ENCODE data around the gene CACNA2D3.

The CACNA2D3 gene

GRCh38 chr3:54642147-54642546, 519.8 kb downstream of the CACNA2D3 start:
- no peak for DNase-seq

DNA sequence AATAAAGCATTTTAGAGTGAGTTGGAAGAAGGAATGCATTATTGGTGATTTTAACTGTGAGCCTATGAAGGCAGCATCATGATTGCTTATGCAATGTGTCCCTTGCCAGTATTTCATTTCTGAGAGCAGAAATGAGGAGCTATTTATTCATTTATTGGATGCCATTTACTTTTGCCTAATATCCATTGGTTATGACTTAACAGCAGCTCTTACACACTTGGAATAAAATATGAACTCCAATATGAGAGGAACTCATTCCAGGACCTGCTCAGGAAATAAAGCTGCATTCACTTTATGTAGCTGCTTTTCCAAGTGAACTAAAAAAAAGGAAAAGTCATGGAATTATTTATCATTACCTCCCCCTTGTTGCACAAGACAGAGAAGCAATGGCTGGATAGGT, 525.4 kb downstream of the CACNA2D3 start:
- DNase-seq, result no peak

- DNase-seq, result no peak
Observed at GRCh38 chr3:54649551-54649950, 527.2 kb downstream of the CACNA2D3 start.

- DNase-seq, result no peak
Observed at GRCh38 chr3:54653456-54654195, 531.3 kb downstream of the CACNA2D3 start.

DNA sequence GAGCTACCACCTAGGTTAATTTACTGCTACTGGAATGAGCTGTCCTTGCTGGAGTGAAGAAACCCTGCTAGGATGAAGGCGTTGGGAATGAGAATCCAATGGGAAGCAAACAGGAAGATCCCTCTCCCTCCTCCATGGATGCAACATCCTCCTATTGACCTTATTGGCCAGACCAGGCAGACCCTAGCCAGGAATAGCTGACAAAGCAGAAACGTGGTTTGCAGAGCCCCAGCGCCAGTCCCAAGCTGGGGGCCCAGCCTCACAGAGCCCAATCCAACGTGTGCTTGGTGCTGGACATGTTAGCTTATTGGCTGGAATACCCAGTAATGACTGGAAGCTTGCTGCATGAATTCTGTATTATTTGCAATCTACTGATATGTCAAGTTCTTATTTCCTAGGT, 532.4 kb downstream of the CACNA2D3 start:
- no peak for DNase-seq

DNA sequence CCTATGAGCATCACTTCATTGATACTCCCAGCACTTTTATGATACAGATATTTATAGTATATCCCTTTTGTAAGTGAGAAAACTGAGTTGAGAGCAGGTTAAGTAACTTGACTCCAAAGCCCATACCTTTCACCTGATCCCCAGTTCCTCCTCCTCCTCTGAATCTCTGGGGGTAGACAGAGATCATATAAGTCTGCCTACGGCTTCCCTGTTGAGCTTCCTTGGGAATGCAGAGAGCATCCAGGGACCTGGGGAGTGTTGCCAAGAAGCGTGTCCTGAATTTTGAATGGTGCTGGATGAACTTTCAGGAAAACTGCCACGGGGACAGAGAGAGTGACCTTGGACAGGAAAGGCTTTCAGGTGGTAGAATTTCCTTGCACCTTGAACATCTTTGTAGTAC, 537.0 kb downstream of the CACNA2D3 start:
- DNase-seq, result no peak

GRCh38 chr3:54660714-54661132, 538.4 kb downstream of the CACNA2D3 start:
- no peak for DNase-seq

GRCh38 chr3:54661151-54661550, 538.8 kb downstream of the CACNA2D3 start:
- no peak for DNase-seq

DNA sequence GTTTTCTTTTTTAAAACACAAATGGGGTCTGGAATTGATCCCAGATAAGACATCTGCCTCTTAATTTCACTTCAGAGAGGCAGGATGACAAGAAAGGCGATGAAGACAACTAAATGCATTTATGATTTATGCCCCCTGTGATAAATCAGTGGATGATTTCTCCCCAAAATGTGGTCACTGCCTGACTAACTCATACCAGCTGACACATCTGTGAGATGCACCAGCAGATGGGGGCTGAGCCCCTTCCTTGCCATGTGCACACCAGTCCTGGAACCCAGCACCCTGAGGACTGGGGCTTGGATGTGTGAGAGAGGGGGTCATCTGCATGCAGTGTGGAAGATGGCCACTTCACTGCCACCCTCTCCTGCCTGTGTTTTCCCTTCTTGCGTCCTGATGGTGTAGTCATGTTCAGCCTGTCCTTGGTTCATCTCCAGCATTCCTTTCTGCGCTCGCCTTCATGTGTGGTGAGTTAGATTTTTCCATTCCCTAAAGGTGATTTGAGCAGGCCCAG, 541.2 kb downstream of the CACNA2D3 start:
- no peak for DNase-seq

- DNase-seq, result no peak
Observed at GRCh38 chr3:54665016-54665600, 542.8 kb downstream of the CACNA2D3 start.

DNA sequence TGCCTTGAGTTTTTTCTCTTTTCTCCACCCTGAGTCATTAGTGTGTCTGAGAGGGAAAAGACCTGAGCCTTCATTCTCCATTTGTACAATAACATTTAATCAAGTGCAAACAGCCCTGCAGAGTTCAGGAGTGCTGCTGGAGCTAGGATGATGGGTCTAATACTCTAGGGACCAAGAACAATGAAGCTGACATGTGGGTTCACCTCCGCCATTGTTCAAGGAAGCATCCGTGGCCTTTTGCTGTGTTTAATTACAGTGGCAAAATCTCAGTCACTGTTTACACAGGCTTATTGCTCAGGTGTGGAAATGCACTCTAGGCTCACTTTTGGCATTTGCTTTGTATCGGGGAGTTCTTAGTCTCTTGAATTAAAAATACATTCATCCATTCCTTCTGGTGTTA, 545.9 kb downstream of the CACNA2D3 start:
- DNase-seq, result no peak

DNA sequence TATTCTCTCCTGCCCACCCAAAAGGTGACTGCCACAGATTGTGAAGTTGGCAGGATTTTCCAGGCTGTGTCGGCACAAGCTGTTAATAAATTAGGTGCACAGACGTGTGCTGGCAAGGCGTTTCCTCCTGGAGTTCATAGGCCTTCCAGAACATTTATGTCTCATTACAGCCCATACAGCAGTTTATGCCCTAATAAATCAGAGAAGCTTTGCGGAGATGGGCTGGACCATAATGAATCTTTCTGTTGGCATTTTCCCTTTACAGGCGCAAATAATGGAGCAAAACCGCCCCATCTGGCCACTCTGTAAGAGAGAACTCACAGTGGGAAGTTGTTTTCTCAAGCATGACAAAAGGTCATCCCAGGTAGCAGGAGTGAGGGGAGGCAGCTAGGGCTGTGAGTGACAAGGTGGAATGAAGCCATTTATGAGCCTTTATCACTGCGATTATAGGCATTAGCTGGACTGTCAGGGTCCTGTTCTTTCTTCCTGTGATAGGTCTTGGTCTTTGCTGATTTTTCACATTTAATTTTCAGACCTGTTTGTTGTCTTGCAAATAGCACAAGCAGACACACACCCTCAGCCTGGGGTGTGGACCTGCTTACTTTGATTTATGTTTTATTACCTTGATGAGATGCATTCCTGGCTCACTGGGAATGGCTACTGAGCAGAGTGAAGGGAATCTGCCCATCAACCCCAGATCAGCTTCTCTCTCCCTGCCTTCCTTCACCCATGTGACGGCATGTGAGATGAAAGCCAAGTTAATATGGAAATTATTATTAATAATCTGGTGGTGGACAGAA, 548.0 kb downstream of the CACNA2D3 start:
- DNase-seq, result no peak

DNA sequence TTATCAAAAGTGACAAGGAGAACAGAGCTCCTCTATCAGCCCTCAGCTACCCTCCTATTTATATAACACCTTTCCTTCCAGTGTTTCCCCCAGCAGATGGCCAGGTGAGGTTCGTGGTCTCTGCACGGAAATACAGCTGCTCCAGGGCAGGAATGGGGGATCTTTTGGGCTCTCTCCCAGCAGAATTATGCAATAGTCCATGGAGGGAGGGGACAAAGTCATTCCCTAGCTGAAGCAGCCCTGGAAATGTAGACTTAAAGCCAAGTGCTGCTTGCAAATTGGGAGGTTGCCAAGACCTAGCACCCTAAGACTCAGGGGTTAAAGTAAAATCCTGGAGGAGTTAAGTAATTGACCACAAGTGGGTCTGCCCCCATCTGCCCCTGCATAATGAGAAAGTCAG, 549.2 kb downstream of the CACNA2D3 start:
- DNase-seq, result no peak

GRCh38 chr3:54676087-54676486, 553.7 kb downstream of the CACNA2D3 start:
- DNase-seq, result no peak

DNA sequence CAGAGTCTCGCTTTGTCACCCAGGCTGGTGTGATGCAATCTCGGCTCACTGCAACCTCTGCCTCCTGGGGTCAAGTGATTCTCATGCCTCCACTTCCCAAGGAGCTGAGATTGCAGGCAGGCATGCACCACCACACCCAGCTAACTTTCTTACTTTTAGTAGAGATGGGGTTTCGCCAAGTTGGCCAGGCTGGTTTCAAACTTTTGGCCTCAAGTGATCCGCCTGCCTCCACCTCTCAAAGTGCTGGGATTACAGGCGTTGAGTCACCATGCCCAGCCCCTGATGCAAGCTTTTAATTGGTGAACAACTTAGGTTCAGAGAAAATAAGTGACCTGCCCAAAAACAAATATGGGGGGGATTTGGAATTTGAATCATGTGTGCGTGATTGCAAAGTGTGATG, 559.4 kb downstream of the CACNA2D3 start:
- no peak for DNase-seq

DNA sequence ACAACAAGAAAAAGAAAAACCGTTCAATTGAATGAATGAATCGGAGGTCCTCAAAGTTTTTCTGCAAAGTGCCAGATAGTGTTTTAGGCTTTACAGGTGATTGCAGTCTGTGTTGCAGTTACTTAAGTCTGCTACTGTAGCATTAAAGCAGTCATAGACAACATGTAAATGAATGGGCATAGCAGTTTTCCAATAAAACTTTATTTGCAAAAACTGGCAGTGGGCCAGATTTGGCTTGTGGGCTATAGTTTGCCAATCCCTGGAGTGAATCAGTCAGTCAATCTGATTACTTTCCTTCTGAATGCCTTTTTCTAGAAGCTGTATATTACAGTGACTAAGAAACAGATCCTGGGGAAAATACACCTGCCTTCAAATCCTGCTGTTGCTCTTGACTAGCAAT, 562.9 kb downstream of the CACNA2D3 start:
- no peak for DNase-seq

GRCh38 chr3:54691289-54691771, 569.0 kb downstream of the CACNA2D3 start:
- no peak for DNase-seq

GRCh38 chr3:54696313-54696712, 574.0 kb downstream of the CACNA2D3 start:
- DNase-seq, result no peak

DNA sequence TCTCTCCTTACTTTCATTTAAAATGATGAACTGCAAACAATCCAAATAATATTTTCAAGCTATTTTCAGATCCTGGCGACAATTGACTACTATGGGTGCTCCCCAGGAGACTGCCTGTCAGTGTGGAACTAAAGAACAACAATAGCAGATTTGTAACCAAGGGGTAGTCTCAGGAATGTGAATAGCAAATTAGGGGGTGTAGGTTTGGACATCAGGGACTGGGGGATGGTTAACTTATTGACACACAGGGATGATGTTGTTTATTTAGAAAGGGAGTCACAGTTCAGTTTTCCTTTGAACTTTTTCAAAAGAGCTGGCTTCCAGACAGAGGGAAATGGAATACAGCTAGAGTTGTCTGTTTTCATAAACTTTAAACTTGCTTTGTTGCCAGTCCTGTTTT, 575.7 kb downstream of the CACNA2D3 start:
- DNase-seq, result no peak

- no peak for DNase-seq
Observed at GRCh38 chr3:54703923-54704322, 581.6 kb downstream of the CACNA2D3 start.

DNA sequence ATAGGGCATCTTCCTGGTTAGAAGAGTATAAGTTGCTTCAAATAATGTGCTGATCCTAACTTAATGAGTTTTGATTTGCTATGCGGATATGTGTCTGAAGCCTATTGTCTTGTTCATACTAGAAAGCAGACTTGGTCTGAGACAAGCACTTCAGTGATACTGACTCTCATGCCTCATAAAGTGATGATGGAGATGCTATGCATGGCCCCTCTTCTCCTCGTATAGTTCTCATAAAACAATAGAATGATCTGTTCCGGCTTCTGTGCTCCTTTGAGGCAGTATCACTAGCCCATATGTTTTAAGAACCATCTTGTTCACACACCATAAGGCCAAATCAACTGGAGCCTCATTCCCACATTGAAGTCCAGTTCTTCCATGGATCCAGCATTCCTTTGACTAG, 583.4 kb downstream of the CACNA2D3 start:
- no peak for DNase-seq

DNA sequence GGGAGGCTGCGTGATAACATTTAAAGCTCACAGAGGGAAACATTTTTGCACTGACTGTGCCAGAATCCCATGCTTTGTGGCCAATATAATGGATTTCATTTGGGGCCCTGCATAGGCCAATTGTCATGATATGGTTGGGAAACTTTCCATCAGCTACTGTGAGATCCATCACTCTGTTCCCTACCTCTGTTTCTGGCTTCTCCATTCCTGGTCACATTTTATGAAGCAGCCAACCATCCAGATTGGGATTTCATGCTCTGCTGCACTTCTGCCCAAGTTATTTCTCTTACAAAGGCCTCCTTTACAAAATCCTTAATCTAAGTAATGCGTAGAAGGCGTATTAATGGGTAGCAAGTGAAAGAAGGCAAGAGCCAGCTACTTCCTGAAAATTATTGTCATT, 584.4 kb downstream of the CACNA2D3 start:
- DNase-seq, result no peak

DNA sequence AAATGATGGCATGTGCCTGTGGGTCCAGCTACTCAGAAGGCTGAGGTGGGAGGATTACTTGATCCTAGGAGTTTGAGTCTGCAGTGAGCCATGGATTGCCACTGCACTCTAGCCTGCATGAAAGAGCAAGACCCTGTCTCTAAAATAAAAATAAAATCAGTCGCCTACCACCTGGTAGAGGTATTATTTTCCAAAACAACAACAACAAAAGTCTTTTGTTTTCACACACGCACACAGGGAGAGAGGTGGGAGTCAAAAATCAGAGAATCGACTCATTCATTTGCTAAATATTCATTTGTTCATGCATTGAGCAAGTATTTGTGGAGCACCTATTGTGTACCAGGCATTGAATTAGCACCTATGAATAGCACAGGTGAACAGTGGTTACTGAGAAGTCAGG, 587.4 kb downstream of the CACNA2D3 start:
- DNase-seq, result no peak

GRCh38 chr3:54710954-54711353, 588.6 kb downstream of the CACNA2D3 start:
- DNase-seq, result no peak
